GM21381 (cell line): ENCODE results near the gene ACKR2.
A peak's percentile ranks its signal among the peaks of the same experiment; 100 is the strongest.
"Not testable (repeated sequence)": the region's sequence is repeated elsewhere in the genome, so short reads cannot be mapped to it uniquely, and the experiment has no call there.

ENCODE experiments used
- ATAC-seq: cut with Tn5 transposase; IDR thresholded peaks from one replicate; pipeline ENCODE4 v1.9.1; 2021; ENCODE audit warnings: mild to moderate bottlenecking, moderate library complexity; ENCODE audit not compliant: unreplicated experiment

ACKR2 gene

GRCh38 chr3:42801048-42801620 lies 8.1 kb upstream of the ACKR2 start:
- ATAC-seq = no peak

DNA sequence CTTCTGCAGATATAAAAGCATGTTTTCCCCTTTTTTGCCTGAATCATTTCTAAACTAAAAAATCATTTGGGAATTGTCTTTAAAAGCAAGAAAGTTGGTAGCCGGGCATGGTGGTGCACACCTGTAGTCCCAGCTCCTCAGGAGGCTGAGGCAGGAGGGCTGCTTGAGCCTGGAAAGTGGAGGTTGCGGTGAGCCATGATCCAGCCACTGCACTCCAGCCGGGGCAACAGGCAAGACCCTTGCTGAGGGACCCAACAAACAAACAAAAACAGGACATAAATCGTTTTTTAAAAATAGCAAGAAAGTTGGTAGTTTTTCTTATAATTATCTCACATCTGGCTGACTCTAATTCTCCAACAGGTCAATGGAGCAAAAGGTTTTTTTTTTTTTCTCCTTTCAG lies 7.5 kb upstream of the ACKR2 start:
- no peak for ATAC-seq

- no peak for ATAC-seq
Observed at GRCh38 chr3:42802876-42803413, 6.3 kb upstream of the ACKR2 start.

- peak; percentile 19 for ATAC-seq
Observed at GRCh38 chr3:42803414-42804105, 5.7 kb upstream of the ACKR2 start.

DNA sequence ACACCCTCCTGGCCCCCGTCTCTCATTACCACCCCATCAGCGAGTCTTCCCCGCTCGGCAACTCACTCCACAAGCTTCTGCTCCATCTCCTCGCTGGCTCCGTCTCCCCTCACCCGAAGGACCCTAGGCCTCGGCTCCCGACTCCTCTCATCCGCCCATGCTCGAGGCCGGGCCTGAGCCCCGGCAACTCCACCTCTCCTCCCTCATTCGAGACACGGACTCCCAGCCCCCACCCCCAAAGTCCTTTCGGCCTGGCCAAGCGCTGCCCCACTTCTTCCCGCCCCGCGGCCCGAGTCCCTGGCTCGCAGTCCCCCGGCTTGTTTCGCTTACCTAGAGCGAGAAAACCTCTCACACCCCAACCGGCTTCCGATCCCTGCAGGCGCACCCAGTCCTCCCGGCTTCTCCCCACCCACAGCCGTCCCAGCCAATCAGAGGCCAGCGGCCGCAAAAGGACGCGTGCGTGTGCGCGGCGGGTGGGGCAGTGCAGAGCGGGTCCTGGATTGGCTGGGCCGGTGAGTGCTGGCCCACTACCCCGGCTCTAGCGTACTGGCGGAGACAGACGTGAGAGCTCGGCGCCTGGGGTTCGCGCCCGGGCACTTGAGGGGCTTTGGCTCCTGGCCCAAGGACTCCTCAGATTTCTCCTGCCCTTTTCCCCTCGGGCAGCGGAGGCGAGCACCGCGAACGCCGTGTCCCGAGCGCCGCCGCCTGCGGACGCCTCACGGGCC lies 5.0 kb upstream of the ACKR2 start, which contains the start of gene HIGD1A:
HIGD1A (minus strand) TSS at position 385 of the 725 bp plus-strand sequence. CDS start 10,237 bp downstream, outside the sequence.
- ATAC-seq = peak; percentile 98

GRCh38 chr3:42804831-42805132 lies 4.5 kb upstream of the ACKR2 start:
- ATAC-seq = no peak

DNA sequence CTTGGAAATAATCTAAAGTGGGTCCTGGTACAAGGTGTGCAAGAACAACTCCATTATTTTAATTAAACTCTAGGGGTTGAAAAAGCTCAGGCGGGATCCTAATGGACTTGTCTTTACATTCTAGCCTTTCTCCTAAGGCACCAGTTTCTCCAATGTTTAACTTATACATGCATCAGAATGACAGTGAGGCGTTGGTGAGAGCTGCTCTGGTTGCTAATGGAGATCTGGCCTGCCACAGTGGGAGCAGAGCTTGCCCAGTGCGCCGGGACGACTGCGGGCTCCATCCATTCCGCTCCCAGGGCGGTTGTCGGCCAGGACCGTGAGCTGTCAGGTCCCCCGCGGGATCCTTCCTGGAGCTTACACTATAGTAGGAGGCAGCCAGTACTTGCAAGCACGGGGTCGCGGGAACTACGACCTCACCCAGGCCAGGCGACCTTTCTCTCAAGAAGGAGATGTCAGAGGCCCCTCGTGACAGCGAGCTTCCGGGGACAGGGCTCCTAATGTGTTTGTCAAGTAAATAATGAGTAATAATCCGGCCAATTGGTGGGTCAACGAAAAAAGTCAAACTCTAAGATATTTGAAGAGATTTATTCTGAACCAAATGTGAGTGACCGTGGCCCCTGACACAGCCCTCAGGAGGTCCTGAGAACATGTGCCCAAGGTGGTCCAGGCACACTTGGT lies 4.0 kb upstream of the ACKR2 start:
- no peak for ATAC-seq

DNA sequence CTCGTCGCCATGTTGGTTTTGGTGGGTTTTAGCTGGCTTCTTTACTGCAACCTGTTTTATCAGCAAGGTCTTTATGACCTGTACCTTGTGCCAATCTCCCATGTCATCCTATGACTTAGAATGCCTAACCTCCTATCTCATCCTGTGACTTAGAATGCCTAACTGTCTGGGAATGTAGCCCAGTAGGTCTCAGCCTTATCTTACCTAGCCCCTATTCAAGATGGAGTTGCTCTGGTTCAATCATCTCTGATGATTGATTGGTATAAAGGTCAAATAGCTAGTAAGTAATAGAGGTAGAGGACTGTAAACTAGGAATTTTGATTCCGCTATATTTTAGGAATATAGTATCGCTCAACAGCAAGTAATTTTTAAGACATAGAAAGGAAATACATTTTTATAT lies 1.3 kb upstream of the ACKR2 start:
- no peak for ATAC-seq

GRCh38 chr3:42810706-42811105 lies 1.5 kb downstream of the ACKR2 start:
- not testable (repeated sequence) for ATAC-seq

GRCh38 chr3:42811118-42811883 lies 2.1 kb downstream of the ACKR2 start:
- ATAC-seq = not testable (repeated sequence)

DNA sequence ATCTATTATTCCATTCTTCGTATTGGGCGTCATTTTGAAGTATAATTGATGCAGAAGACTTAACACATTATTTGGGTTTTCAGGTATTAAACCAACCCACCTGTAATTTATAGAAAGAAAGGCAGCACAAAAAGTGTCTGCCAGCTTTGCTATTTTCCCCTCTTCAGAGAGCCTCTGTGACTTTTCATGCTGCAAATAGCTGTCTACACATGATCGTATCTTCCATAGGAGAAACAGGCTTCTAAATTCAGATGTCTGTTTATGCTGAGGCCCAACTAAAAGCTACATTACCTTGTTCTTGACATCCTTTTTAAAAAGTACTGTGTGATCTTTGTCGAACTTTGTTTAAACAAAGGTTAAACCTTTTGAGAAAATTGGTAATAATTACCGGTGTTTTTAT lies 5.0 kb downstream of the ACKR2 start:
- no peak for ATAC-seq

DNA sequence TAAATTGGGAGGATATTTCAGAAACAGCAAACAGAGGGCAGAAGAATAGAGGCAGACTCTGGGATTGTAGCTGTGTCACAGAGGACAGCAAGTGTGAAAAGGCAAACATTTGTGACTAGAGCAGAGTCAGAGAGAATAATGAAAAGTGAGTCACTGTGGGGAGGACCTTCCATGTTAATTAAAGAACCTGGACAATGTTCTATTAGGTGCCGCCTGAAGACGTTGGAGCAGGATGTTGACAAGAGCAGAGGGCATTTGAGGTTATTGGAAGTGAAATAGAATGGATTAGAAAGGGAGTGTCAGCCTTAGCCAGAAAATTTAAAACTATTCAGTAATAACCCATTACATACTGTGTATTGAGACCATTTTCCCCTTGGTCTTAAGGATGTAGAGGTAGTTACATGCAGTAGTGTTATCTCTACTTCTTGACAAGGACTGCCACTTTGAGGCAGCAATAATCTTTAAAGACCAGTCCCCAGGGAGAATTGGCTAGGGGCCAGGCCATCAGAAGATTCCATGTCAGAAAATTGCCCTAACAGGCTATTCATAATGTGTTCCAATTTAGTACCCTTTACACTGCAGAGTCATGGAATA lies 5.8 kb downstream of the ACKR2 start:
- no peak for ATAC-seq

GRCh38 chr3:42815826-42816225 lies 6.6 kb downstream of the ACKR2 start:
- ATAC-seq = no peak

- no peak for ATAC-seq
Observed at GRCh38 chr3:42819351-42819965, 10.2 kb downstream of the ACKR2 start.

DNA sequence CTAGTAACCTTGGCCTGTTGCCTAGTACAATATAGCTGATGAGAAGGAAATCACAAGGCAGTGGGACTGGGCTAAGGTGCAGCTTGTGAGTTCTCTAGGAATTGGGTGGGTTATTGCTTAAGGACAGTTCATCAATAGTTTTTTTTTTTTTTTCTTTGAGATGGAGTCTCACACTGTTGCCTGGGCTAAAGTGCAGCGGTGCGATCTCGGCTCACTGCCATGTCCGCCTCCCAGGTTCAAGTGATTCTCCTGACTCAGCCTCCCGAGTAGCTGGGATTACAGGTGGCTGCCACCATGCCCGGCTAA lies 11.5 kb downstream of the ACKR2 start:
- ATAC-seq = no peak

- ATAC-seq = no peak
Observed at GRCh38 chr3:42822828-42823227, 13.6 kb downstream of the ACKR2 start.

DNA sequence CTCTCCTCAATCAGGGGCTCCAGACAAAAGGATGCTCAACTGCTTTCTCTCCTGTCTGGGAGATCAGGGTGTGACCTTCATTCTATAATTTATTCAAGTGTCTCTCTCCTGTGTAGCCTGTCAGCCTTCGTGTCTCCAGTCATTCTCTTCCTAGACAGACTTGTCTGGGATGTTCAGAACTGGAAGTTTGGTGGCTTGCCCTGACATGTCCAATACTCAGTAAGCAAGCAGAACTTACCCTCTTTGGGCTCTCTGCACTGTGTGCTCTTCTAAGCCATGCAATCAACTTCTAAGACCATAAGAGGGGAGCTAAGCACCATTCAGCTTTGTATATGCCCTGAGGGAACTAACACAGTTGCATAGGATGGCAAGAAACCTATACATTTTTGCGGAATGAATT lies 14.1 kb downstream of the ACKR2 start:
- ATAC-seq = no peak

DNA sequence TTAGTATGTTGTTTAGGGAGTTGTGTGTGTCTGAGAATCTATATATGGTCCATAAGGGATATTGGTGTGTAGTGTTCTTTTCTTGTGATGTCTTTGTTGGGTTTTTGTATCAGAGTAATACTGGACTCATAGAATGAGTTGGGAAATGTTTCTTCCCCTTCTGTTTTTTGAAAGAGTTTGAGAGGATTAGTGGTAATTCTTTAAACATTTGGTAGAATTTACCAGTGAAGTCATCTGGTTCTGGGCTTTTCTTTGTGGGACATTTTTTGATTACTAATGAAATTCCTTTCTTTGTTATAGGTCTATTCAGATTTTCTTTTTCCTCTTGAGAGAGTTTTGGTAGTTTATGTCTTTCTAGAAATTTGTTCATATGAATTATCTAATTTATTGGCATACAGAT lies 16.9 kb downstream of the ACKR2 start:
- ATAC-seq = no peak

DNA sequence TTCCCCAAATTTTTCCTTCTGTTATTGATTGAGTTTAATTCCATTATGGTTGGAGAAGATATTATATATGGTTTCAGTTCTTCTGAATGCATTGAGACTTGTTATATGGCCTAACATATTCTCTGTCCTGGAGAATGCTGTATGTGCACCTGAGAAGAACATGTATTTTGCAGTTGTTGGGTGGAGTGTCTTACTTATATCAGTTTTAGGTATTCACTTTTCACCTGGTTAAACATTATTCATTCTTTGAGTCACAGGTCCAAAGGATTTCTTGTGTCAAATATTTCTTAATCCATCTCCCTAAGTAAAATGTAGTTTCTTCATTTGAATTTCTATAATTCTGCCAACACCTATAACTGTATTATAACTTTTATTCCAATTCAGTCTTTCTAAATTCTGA lies 17.8 kb downstream of the ACKR2 start:
- no peak for ATAC-seq

DNA sequence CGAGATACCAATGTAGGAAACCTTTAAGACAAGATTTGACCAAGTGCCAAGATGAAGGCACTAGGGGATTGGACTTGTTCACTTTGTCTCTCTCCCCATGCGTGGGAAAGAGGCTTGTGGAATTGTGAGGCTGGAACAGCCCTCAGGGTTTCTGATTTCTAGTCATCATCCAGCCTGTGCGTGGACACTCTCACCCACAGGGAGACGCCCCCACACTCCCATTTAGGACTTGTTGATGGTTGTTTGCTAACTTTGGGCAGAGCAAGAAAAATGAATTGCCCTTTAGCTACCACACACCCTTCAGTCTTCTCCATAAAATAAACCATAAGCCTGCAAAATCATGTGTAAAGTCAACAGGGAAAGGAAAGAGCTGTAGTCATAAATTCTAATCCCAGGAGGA lies 18.4 kb downstream of the ACKR2 start:
- no peak for ATAC-seq
